PC-3 (cell line): ENCODE results near the gene TNFRSF19. TPM values are rescaled to one million over a fixed set of nuclear protein-coding genes. Genes with fewer than 3 reads are reported as not detected.

Experiments used
- ATAC-seq: fragments of 200-7000 bp; cut with Tn5 transposase; 2 replicates; pipeline ENCODE4 v1.9.1; 2020; ENCODE audit warnings: mild to moderate bottlenecking, moderate library complexity
- BruUV-seq: library from RNA; stranded (reverse); fragments of 400-500 nt; replicated peaks from 2 replicates; lab custom pipeline; 2021; lab: Mats Ljungman, UMichigan
- CTCF ChIA-PET: fragments of 300-600 bp; sonication (Branson Sonifier 250); formaldehyde crosslinking; loops from one replicate; lab custom pipeline; 2022; ENCODE audit warnings: antibody characterized with exemption; lab: Charles Lee
- POLR2A ChIA-PET: fragments of 300-600 bp; sonication (Branson Sonifier 250); formaldehyde crosslinking; loops from one replicate; lab custom pipeline; 2022; ENCODE audit warnings: antibody characterized with exemption; ENCODE audit not compliant: unreplicated experiment; lab: Charles Lee
- DNase-seq: peaks from one replicate; pipeline ENCODE4 v3.0.0-alpha.2; 2015
- H2AFZ ChIP-seq: fragments of 300-600 bp; sonication (generic); 2 replicates; pipeline ENCODE4 v1.6.0; 2016; ENCODE audit warnings: antibody characterized with exemption, low read length
- H3F3A ChIP-seq: fragments of 300-600 bp; sonication (generic); one replicate; pipeline ENCODE4 v1.6.0; 2017; ENCODE audit warnings: antibody characterized with exemption, low read length, control low read depth, mild to moderate bottlenecking; ENCODE audit not compliant: unreplicated experiment
- H3K27ac ChIP-seq: fragments of 300-600 bp; sonication (generic); 2 replicates; pipeline ENCODE4 v1.5.1; 2016; ENCODE audit warnings: mild to moderate bottlenecking, low read length
- H3K27me3 ChIP-seq: fragments of 300-600 bp; sonication (generic); 2 replicates; pipeline ENCODE4 v1.6.1; 2016; ENCODE audit warnings: low read length, mixed read lengths
- H3K36me3 ChIP-seq: fragments of 300-600 bp; sonication (generic); 2 replicates; pipeline ENCODE4 v1.6.1; 2016; ENCODE audit warnings: low read depth, mixed run types, low read length, mixed read lengths
- H3K4me1 ChIP-seq: fragments of 300-600 bp; sonication (generic); 2 replicates; pipeline ENCODE4 v1.5.1; 2016; ENCODE audit warnings: low read length; ENCODE audit not compliant: insufficient read depth
- H3K4me2 ChIP-seq: fragments of 300-600 bp; sonication (generic); 2 replicates; pipeline ENCODE4 v1.6.0; 2016; ENCODE audit warnings: low read length
- H3K4me3 ChIP-seq: fragments of 300-600 bp; sonication (generic); 2 replicates; pipeline ENCODE4 v1.5.1; 2016; ENCODE audit warnings: mild to moderate bottlenecking, low read length, mixed read lengths
- H3K79me2 ChIP-seq: fragments of 300-600 bp; sonication (generic); 2 replicates; pipeline ENCODE4 v1.6.1; 2017; ENCODE audit warnings: low read length, mixed read lengths
- H3K9ac ChIP-seq: fragments of 300-600 bp; sonication (generic); 2 replicates; pipeline ENCODE4 v1.6.0; 2016; ENCODE audit warnings: mild to moderate bottlenecking, low read length
- H3K9me2 ChIP-seq: fragments of 300-600 bp; sonication (generic); replicated peaks from 2 replicates; pipeline ENCODE4 v1.6.1; 2016; ENCODE audit warnings: mixed run types, low read length, mixed read lengths
- H3K9me3 ChIP-seq: fragments of 300-600 bp; sonication (generic); 2 replicates; pipeline ENCODE4 v1.6.1; 2016; ENCODE audit warnings: low read length, mixed read lengths
- H4K20me1 ChIP-seq: fragments of 300-600 bp; sonication (generic); 2 replicates; pipeline ENCODE4 v1.6.1; 2016; ENCODE audit warnings: low read length, mixed read lengths
- CTCF ChIP-seq: fragments of 300-600 bp; sonication (generic); conservative IDR thresholded peaks from 2 replicates; pipeline ENCODE4 v1.5.1; 2017; ENCODE audit warnings: antibody characterized with exemption, low read depth, mild to moderate bottlenecking, low read length
- EZH2 ChIP-seq: fragments of 300-600 bp; sonication (generic); IDR thresholded peaks from one replicate; pipeline ENCODE4 v1.6.1; 2017; ENCODE audit warnings: antibody characterized with exemption, mild to moderate bottlenecking, low read length; ENCODE audit not compliant: unreplicated experiment
- EZH2phosphoT487 ChIP-seq: fragments of 300-600 bp; sonication (generic); IDR thresholded peaks from 2 replicates; pipeline ENCODE4 v1.6.1; 2018; ENCODE audit warnings: mild to moderate bottlenecking, antibody characterized with exemption, low read length, borderline replicate concordance
- intact Hi-C: fragments of 100-400 bp; cut with micrococcal nuclease; formaldehyde crosslinking; loops from 2 replicates; pipeline ENCODE4 v1.9.0; 2023
- total RNA-seq: library from RNA; depleted of rRNA; stranded (reverse); fragments of >200 nt; gene quantifications from 2 replicates; pipeline ENCODE4 v1.2.3, GENCODE V29; 2014

The TNFRSF19 gene
- total RNA-seq, 1 experiment from 2014 or later = 6.1 TPM

GRCh38 chr13:23696610-23697009 is 126.4 kb downstream of the TNFRSF19 start:
- no peaks in the 10 kb centered on the region for H4K20me1 ChIP-seq
- H2AFZ ChIP-seq = no peak overlapping the region
- H3K4me3 ChIP-seq = no peak overlapping the region
- no peaks in the 10 kb centered on the region for H3K4me1 ChIP-seq
- H3K79me2 ChIP-seq = no peaks in the 10 kb centered on the region
- no peaks in the 10 kb centered on the region for H3K27me3 ChIP-seq
- H3K27ac ChIP-seq = no peak overlapping the region
- H3F3A ChIP-seq = no peaks in the 10 kb centered on the region
- CTCF ChIA-PET = interaction anchor here (0.7 kb wide), 1 partner anchor 45 kb away, joined by 3 read pairs; no protein-coding TSS in a partner anchor
- TF ChIP-seq EZH2phosphoT487 (no peak), EZH2 (no peak), CTCF (no peak)
- no peak for ATAC-seq
- H3K4me2 ChIP-seq = no peak overlapping the region
- H3K9ac ChIP-seq = no peak overlapping the region
- BruUV-seq = no TSS peak
- H3K9me3 ChIP-seq = no peaks in the 10 kb centered on the region
- H3K9me2 ChIP-seq = no peaks in the 10 kb centered on the region
- no peak for DNase-seq
- no peaks in the 10 kb centered on the region for H3K36me3 ChIP-seq
- POLR2A ChIA-PET = no interaction called here
- intact Hi-C loops = no loop called here

- Histone ChIP-seq H3K4me3 (no peak overlapping the region), H3F3A (no peaks in the 10 kb centered on the region), H3K9me2 (no peaks in the 10 kb centered on the region), H3K9me3 (no peaks in the 10 kb centered on the region), H3K27ac (no peak overlapping the region), H4K20me1 (no peaks in the 10 kb centered on the region), H3K79me2 (no peaks in the 10 kb centered on the region), H2AFZ (no peak overlapping the region), H3K4me2 (no peak overlapping the region), H3K4me1 (no peaks in the 10 kb centered on the region), H3K27me3 (no peaks in the 10 kb centered on the region), H3K9ac (no peak overlapping the region), H3K36me3 (no peaks in the 10 kb centered on the region)
- no TSS peak for BruUV-seq
- ChIA-PET CTCF (no interaction called here), POLR2A (no interaction called here)
- DNase-seq (no peak), ATAC-seq (no peak)
- intact Hi-C loops = no loop called here
- TF ChIP-seq EZH2 (no peak), EZH2phosphoT487 (no peak), CTCF (no peak)
Measured at GRCh38 chr13:23697772-23698313, 127.6 kb downstream of the TNFRSF19 start.

GRCh38 chr13:23699271-23699670 is 129.1 kb downstream of the TNFRSF19 start:
- Histone ChIP-seq H2AFZ (no peak overlapping the region), H3K27ac (no peak overlapping the region)
- POLR2A ChIA-PET = no interaction called here

More at GRCh38 chr13:23699271-23699670, 129.1 kb downstream of the TNFRSF19 start:
- Histone ChIP-seq H3K4me3 (no peak overlapping the region), H3K27me3 (no peaks in the 10 kb centered on the region), H3K9me2 (no peaks in the 10 kb centered on the region), H3K4me1 (no peaks in the 10 kb centered on the region), H3K79me2 (no peaks in the 10 kb centered on the region), H3K4me2 (no peak overlapping the region), H3K36me3 (no peaks in the 10 kb centered on the region), H3K9ac (no peak overlapping the region), H3K9me3 (no peaks in the 10 kb centered on the region), H3F3A (no peaks in the 10 kb centered on the region), H4K20me1 (no peaks in the 10 kb centered on the region)
- intact Hi-C loops = no loop called here
- no TSS peak for BruUV-seq
- TF ChIP-seq EZH2phosphoT487 (no peak), CTCF (no peak), EZH2 (no peak)
- DNase-seq (no peak), ATAC-seq (no peak)
- CTCF ChIA-PET = no interaction called here
